ENCODE results near the gene PJVK. TPM values are rescaled to one million over a fixed set of nuclear protein-coding genes. Genes with fewer than 3 reads are reported as not detected.

The PJVK gene
- 7.4 TPM in 2 replicates for total RNA-seq
- long read RNA-seq, partial matches to known transcripts: 1 of 7 reads
- long read RNA-seq, other reads (novel, unspliced or antisense): 5 of 7 reads

- Mint-ChIP-seq H3K4me1 (ENCODE audit: unreplicated experiment) (peaks cover 32% of the 10 kb centered on the region), H3K36me3 (ENCODE audit: unreplicated experiment) (peaks cover 19% of the 10 kb centered on the region), H3K27me3 (ENCODE audit: unreplicated experiment) (no peaks in the 10 kb centered on the region), H3K27ac (ENCODE audit: unreplicated experiment) (peak within 1 kb of the TSS; percentile 99), H3K9me3 (ENCODE audit: unreplicated experiment) (no peaks in the 10 kb centered on the region), H3K4me3 (ENCODE audit: unreplicated experiment) (peak within 1 kb of the TSS; percentile 82)
- TF ChIP-seq CTCF (IDR thresholded peaks at IDR 0.05): no peak
- peak; percentile 100 for DNase-seq (ENCODE audit: extremely low spot score, unreplicated experiment)
Observed at GRCh38 chr2:178450774-178451525, at the start of gene PJVK, which contains the start of gene PRKRA. TSS of gene PJVK (plus strand) at chr2:178451378. CDS start at chr2:178453410, 2,032 bp downstream. TSS of gene PRKRA (minus strand) at chr2:178451175. CDS start at chr2:178451030, 145 bp downstream.

- Mint-ChIP-seq H3K4me3 (ENCODE audit: unreplicated experiment) (no peak overlapping the region), H3K36me3 (ENCODE audit: unreplicated experiment) (no peaks in the 10 kb centered on the region), H3K9me3 (ENCODE audit: unreplicated experiment) (no peaks in the 10 kb centered on the region), H3K4me1 (ENCODE audit: unreplicated experiment) (peaks cover 1% of the 10 kb centered on the region), H3K27ac (ENCODE audit: unreplicated experiment) (no peak overlapping the region), H3K27me3 (ENCODE audit: unreplicated experiment) (peaks cover 8% of the 10 kb centered on the region)
- no peak for DNase-seq (ENCODE audit: extremely low spot score, unreplicated experiment)
- no peak for TF ChIP-seq CTCF (IDR thresholded peaks at IDR 0.05)
Observed at GRCh38 chr2:178401994-178402437, 49.2 kb upstream of the PJVK start.

GRCh38 chr2:178403671-178404306 is 47.4 kb upstream of the PJVK start:
- no peaks in the 10 kb centered on the region for H3K36me3 Mint-ChIP-seq (ENCODE audit: unreplicated experiment)
- no peak for DNase-seq (ENCODE audit: extremely low spot score, unreplicated experiment)
- no peaks in the 10 kb centered on the region for H3K9me3 Mint-ChIP-seq (ENCODE audit: unreplicated experiment)
- no peak overlapping the region for H3K27ac Mint-ChIP-seq (ENCODE audit: unreplicated experiment)
- H3K4me1 Mint-ChIP-seq (ENCODE audit: unreplicated experiment): peaks cover 1% of the 10 kb centered on the region
- H3K27me3 Mint-ChIP-seq (ENCODE audit: unreplicated experiment): peaks cover 8% of the 10 kb centered on the region
- no peak overlapping the region for H3K4me3 Mint-ChIP-seq (ENCODE audit: unreplicated experiment)
- no peak for TF ChIP-seq CTCF (IDR thresholded peaks at IDR 0.05)

GRCh38 chr2:178404368-178404767 is 46.8 kb upstream of the PJVK start:
- Mint-ChIP-seq H3K4me1 (ENCODE audit: unreplicated experiment) (peaks cover 4% of the 10 kb centered on the region), H3K36me3 (ENCODE audit: unreplicated experiment) (no peaks in the 10 kb centered on the region), H3K9me3 (ENCODE audit: unreplicated experiment) (no peaks in the 10 kb centered on the region), H3K27ac (ENCODE audit: unreplicated experiment) (no peak overlapping the region), H3K27me3 (ENCODE audit: unreplicated experiment) (peaks cover 8% of the 10 kb centered on the region), H3K4me3 (ENCODE audit: unreplicated experiment) (no peak overlapping the region)
- no peak for DNase-seq (ENCODE audit: extremely low spot score, unreplicated experiment)
- no peak for TF ChIP-seq CTCF (IDR thresholded peaks at IDR 0.05)

GRCh38 chr2:178409261-178409660 is 41.9 kb upstream of the PJVK start:
- no peak for DNase-seq (ENCODE audit: extremely low spot score, unreplicated experiment)
- Mint-ChIP-seq H3K27me3 (ENCODE audit: unreplicated experiment) (peaks cover 7% of the 10 kb centered on the region), H3K4me1 (ENCODE audit: unreplicated experiment) (peaks cover 16% of the 10 kb centered on the region), H3K4me3 (ENCODE audit: unreplicated experiment) (no peak overlapping the region), H3K27ac (ENCODE audit: unreplicated experiment) (no peak overlapping the region), H3K36me3 (ENCODE audit: unreplicated experiment) (no peaks in the 10 kb centered on the region), H3K9me3 (ENCODE audit: unreplicated experiment) (no peaks in the 10 kb centered on the region)
- TF ChIP-seq CTCF (IDR thresholded peaks at IDR 0.05): no peak
